ENCODE data around the gene TAPT1.

DNA sequence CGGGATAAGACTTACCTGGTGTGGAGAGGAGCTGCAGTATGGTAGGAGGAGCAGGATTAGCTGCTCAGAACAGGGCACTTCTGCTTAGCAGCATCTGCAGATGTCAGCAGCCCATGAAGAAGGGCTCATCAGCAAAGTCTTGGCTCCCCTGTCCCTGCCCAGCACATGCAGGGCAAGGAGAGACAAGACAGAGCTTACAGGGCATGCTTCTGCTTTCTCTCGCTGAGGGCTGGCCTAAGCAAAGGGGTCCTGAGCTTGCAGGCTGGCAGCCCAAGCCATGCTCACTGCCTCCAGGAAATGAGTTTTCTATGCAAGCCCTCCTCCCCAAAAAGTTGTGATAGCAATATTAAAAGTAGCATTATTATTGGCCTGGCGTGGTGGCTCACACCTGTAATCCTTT is 39.5 kb upstream of the TAPT1 start:
- no peak for TF ChIP-seq BHLHE40 (IDR thresholded peaks at IDR 0.05; ENCODE audit: borderline replicate concordance)
- TF ChIP-seq L3MBTL2 (conservative IDR thresholded peaks at IDR 0.05): no peak
- no peak for TF ChIP-seq CTBP1 (IDR thresholded peaks at IDR 0.05; ENCODE audit: borderline replicate concordance)
- TF ChIP-seq FOXM1 (IDR thresholded peaks at IDR 0.05; ENCODE audit: borderline replicate concordance): no peak
- TF ChIP-seq, protein P1, sequence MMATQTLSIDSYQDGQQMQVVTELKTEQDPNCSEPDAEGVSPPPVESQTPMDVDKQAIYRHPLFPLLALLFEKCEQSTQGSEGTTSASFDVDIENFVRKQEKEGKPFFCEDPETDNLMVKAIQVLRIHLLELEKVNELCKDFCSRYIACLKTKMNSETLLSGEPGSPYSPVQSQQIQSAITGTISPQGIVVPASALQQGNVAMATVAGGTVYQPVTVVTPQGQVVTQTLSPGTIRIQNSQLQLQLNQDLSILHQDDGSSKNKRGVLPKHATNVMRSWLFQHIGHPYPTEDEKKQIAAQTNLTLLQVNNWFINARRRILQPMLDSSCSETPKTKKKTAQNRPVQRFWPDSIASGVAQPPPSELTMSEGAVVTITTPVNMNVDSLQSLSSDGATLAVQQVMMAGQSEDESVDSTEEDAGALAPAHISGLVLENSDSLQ (IDR thresholded peaks at IDR 0.05): no peak

Measured in HEK293T (cell line).